H1 (cell line): Measurements from ENCODE around the gene SLC35E4. TPM values are rescaled to one million over a fixed set of nuclear protein-coding genes. Genes with fewer than 3 reads are reported as not detected.

Source experiments
- ATF2 ChIP-seq: IDR thresholded peaks from 2 replicates; pipeline ENCODE4 v1.6.1; 2012; ENCODE audit warnings: low read length, inconsistent platforms
- CHD7 ChIP-seq: fragments of 300-600 bp; sonication (generic); IDR thresholded peaks from 2 replicates; pipeline ENCODE4 v1.7.1; 2012; ENCODE audit warnings: low read length, moderate library complexity, mild to moderate bottlenecking, inconsistent platforms; ENCODE audit not compliant: insufficient replicate concordance
- EP300 ChIP-seq, 2 experiments: IDR thresholded peaks; 1 replicate in 1 of 2; 2 replicates in 1 of 2; pipeline ENCODE4 v1.6.1; 2011 to 2012; ENCODE audit warnings: low read depth in 2 of 2, low read length in 2 of 2, mild to moderate bottlenecking in 2 of 2, borderline replicate concordance in 1 of 2, inconsistent platforms in 1 of 2, moderate library complexity in 1 of 2
- NRF1 ChIP-seq: IDR thresholded peaks from 2 replicates; pipeline ENCODE4 v1.6.1; 2011; ENCODE audit warnings: mild to moderate bottlenecking, low read depth, low read length, improper control_type of control experiment
- PHF8 ChIP-seq: fragments of 200-600 bp; sonication (generic); conservative IDR thresholded peaks from 2 replicates; pipeline ENCODE4 v1.7.1; 2012; ENCODE audit warnings: low read depth, mild to moderate bottlenecking, inconsistent platforms, low read length, moderate library complexity
- RBBP5 ChIP-seq: IDR thresholded peaks from 2 replicates; pipeline ENCODE4 v1.7.1; 2012; ENCODE audit warnings: low read depth, mild to moderate bottlenecking, inconsistent platforms, low read length, moderate library complexity, borderline replicate concordance
- RXRA ChIP-seq: IDR thresholded peaks from 2 replicates; pipeline ENCODE4 v1.6.1; 2011; ENCODE audit warnings: low read depth, mild to moderate bottlenecking, low read length, moderate library complexity; ENCODE audit not compliant: insufficient read depth
- SAP30 ChIP-seq: fragments of 300-600 bp; sonication (generic); IDR thresholded peaks from 2 replicates; pipeline ENCODE4 v1.7.1; 2012; ENCODE audit warnings: low read length, moderate library complexity, mild to moderate bottlenecking, inconsistent platforms; ENCODE audit not compliant: insufficient read depth, insufficient replicate concordance
- TAF7 ChIP-seq: optimal IDR thresholded peaks from 2 replicates; pipeline ENCODE3; 2011; ENCODE audit warnings: low read depth, mild to moderate bottlenecking, inconsistent platforms, low read length, moderate library complexity, borderline replicate concordance
- polyA plus RNA-seq, 7 experiments: library from polyadenylated mRNA; depleted of rRNA in 3 of 7; stranded (reverse) in 5 of 7; unstranded in 2 of 7; fragments of >200 nt in 5 of 7; fragments of 200-250 nt in 2 of 7; gene quantifications; 1 replicate in 5 of 7; 2 replicates in 1 of 7; 4 replicates in 1 of 7; pipeline versions ENCODE4 v1.2.1 to v1.2.3, GENCODE V29; 2011 to 2013; ENCODE audit warnings: missing spikeins in 2 of 7, mixed read lengths in 2 of 7
- total RNA-seq: library from RNA; stranded (reverse); fragmentation: NEBNext Ultra II Directional; extraction: Animal tissue kit (Norgen Biotek cat#: 25700); gene quantifications from 2 replicates; pipeline ENCODE4 v1.2.1, GENCODE V29; 2021

Gene SLC35E4
- total and polyA plus RNA-seq, 2 of the 8 experiments (the other 6 are each of a cell fraction or from before 2014, with no cell fraction given), result 5.1 to 5.6 TPM

DNA sequence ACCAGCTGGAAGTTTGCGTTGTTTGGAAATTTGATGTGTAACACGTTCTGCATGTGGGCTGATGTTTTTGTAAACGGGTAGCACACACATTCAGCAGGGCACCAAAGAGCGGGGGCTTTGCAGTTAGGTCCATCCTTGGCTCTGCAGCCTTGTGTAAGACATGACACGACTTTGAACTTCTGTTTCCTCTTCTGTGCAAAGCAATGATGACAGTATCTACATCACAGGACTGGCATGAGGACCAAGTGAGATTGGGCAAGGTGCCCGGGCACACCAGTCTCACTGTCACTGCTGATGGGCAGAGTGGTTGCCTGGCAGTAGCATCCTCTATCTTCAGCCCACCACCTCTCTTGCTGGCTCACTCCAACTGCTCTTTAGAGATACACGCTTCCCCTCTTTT, 25.3 kb upstream of the SLC35E4 start (continued):
- TF ChIP-seq CHD7 (no peak), NRF1 (no peak), ATF2 (no peak), RXRA (no peak), SAP30 (no peak), PHF8 (no peak), TAF7 (no peak), EP300 (IDR thresholded peaks at IDR 0.05; ENCODE audit: borderline replicate concordance in 1 of 2, low read depth in 2 of 2, low read length in 2 of 2) (no peak), RBBP5 (no peak)
